ENCODE data around the gene VSX1. TPM values are rescaled to one million over a fixed set of nuclear protein-coding genes. Genes with fewer than 3 reads are reported as not detected.

Gene VSX1
- total and polyA plus RNA-seq, 2 of the 4 experiments (the other 2 are of a cell fraction): not detected

DNA sequence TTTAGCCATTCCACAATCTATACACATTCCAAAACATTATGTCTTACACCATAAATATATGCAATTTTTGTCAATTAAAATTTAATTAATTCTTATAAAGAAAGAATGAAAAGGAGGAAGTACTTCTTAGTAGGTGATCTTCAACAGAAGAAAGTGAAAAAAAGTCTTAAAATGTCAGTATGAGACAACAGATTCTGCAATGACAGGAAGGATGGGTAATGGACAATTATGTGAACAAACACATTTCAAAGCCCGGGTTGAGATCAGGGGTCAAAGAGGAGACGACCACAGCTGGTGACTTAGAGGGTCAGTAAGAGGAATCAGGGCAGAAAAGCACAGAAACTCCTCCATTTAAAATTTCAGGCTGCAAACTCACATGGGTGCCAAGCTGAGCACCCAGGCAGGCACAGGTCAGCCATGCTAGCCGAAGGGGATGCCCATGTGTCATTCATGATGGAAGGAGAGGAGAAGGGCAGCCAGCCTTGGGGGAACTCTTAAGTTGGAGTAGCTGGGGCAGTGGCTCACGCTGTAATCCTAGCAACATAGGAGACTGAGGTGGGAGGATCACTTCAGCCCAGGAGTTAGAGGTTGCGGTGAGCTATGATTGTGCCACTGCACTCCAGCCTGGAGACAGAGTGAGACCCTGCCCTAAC is 11.0 kb downstream of the VSX1 start:
- Histone ChIP-seq H3K14ac (replicated peaks; ENCODE audit: low read depth, low read length) (no peak overlapping the region), H3K4ac (ENCODE audit: low read depth, low read length) (no peak overlapping the region), H3K4me3 (ENCODE audit: insufficient read depth, low read depth, low read length) (no peak overlapping the region), H2AK9ac (replicated peaks; ENCODE audit: low read depth, low read length, poor library complexity) (no peak overlapping the region), H4K20me1 (ENCODE audit: insufficient read depth, low read length) (no peaks in the 10 kb centered on the region), H2AK5ac (ENCODE audit: low read depth, low read length) (no peak overlapping the region), H3K79me1 (ENCODE audit: low read depth in 1 of 2, low read length in 2 of 2) (no peaks in the 10 kb centered on the region), H3K9ac (ENCODE audit: low read depth, low read length) (no peak overlapping the region), H3K18ac (ENCODE audit: low read depth, low read length) (no peak overlapping the region), H3K9me1 (ENCODE audit: insufficient read depth, low read length) (peaks cover 9% of the 10 kb centered on the region), H3K4me2 (ENCODE audit: low read depth, low read length) (no peak overlapping the region), H3K27me3 (ENCODE audit: control insufficient read depth, insufficient read depth, low read length) (peaks cover 48% of the 10 kb centered on the region), H3K4me1 (ENCODE audit: control insufficient read depth, insufficient read depth, low read length) (no peaks in the 10 kb centered on the region), H3K36me3 (ENCODE audit: control insufficient read depth, insufficient read depth, low read length) (no peaks in the 10 kb centered on the region), H3K27ac (ENCODE audit: insufficient read depth, low read length) (no peak overlapping the region), H3K23ac (ENCODE audit: low read depth, low read length) (no peak overlapping the region), H2AFZ (replicated peaks; ENCODE audit: low read length, poor library complexity) (no peak overlapping the region), H4K91ac (ENCODE audit: insufficient read depth, low read depth, low read length) (no peak overlapping the region), H4K5ac (ENCODE audit: low read depth, low read length) (no peak overlapping the region), H4K8ac (ENCODE audit: low read depth in 2 of 2, low read length in 2 of 2) (no peak overlapping the region), H2BK120ac (ENCODE audit: low read depth, low read length) (no peak overlapping the region), H2BK5ac (ENCODE audit: low read depth, low read length, poor library complexity, severe bottlenecking) (no peak overlapping the region), H2BK20ac (ENCODE audit: low read depth, low read length) (no peak overlapping the region), H3K9me3 (ENCODE audit: control insufficient read depth, insufficient read depth, low read length) (no peaks in the 10 kb centered on the region), H3K56ac (ENCODE audit: extremely low read depth, insufficient read depth, low read length) (no peak overlapping the region), H2BK15ac (ENCODE audit: low read depth, low read length) (no peak overlapping the region)
- CTCF ChIA-PET: interaction anchor here (1.1 kb wide), 1 partner anchor 109 kb away, joined by 3 read pairs; no protein-coding TSS in a partner anchor
- POLR2A ChIA-PET (ENCODE audit: unreplicated experiment): no interaction called here
- intact Hi-C loops (cut with micrococcal nuclease) (no loop called here), dilution Hi-C loops (cut with HindIII; ENCODE audit: low sequenced_read_pairs, unreplicated experiment) (no loop called here), in situ Hi-C loops (cut with MboI; ENCODE audit: low sequenced_read_pairs) (loop anchor here (10.0 kb wide), 1 partner anchor 104 kb away; no protein-coding TSS in a partner anchor)
- no TSS peak for BruUV-seq (replicated peaks)
- WGBS, 2 experiments (ENCODE audit: extremely low coverage in 2 of 2, insufficient read length in 1 of 2): 60% methylated on average over 2 of the region's 5 CpGs; no CpG with 5 or more reads in 1 of the 2 experiments
- ATAC-seq (ENCODE audit: low read depth): no peak
- DNase-seq: no peak
- TF ChIP-seq POLR2A (IDR thresholded peaks at IDR 0.05; ENCODE audit: low read depth, low read length) (no peak), MAFK (IDR thresholded peaks at IDR 0.05; ENCODE audit: low read depth, low read length) (no peak), FOS (IDR thresholded peaks at IDR 0.05; ENCODE audit: low read depth, low read length) (no peak), CEBPB (IDR thresholded peaks at IDR 0.05; ENCODE audit: low read depth, low read length) (no peak), SMC3 (IDR thresholded peaks at IDR 0.05; ENCODE audit: low read depth, low read length) (no peak), NFE2L2 (IDR thresholded peaks at IDR 0.05; ENCODE audit: low read depth, low read length) (no peak), CHD1 (IDR thresholded peaks at IDR 0.05; ENCODE audit: low read depth, low read length) (no peak), RCOR1 (IDR thresholded peaks at IDR 0.05; ENCODE audit: insufficient replicate concordance, low read length) (no peak), MXI1 (IDR thresholded peaks at IDR 0.05; ENCODE audit: borderline replicate concordance, low read depth, low read length) (no peak), ELK1 (IDR thresholded peaks at IDR 0.05; ENCODE audit: borderline replicate concordance, low read depth, low read length) (no peak), BHLHE40 (IDR thresholded peaks at IDR 0.05; ENCODE audit: low read depth, low read length) (no peak)
- TF ChIP-seq, protein P1, sequence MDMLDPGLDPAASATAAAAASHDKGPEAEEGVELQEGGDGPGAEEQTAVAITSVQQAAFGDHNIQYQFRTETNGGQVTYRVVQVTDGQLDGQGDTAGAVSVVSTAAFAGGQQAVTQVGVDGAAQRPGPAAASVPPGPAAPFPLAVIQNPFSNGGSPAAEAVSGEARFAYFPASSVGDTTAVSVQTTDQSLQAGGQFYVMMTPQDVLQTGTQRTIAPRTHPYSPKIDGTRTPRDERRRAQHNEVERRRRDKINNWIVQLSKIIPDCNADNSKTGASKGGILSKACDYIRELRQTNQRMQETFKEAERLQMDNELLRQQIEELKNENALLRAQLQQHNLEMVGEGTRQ (IDR thresholded peaks at IDR 0.05; ENCODE audit: low read depth, low read length): no peak

Measured in IMR-90 (cell line).